WI38 (cell line): ENCODE results near the gene MAP3K15.

Source experiments
- H3K4me3 ChIP-seq: 2 replicates; pipeline ENCODE4 v1.5.1; 2011; ENCODE audit warnings: low read depth, mild to moderate bottlenecking, control low read depth, low read length
- TF ChIP-seq, protein P1 (sequence below): IDR thresholded peaks from 2 replicates; pipeline ENCODE4 v1.5.1; 2012; ENCODE audit warnings: low read depth, mild to moderate bottlenecking, control low read depth, low read length

Gene MAP3K15

DNA sequence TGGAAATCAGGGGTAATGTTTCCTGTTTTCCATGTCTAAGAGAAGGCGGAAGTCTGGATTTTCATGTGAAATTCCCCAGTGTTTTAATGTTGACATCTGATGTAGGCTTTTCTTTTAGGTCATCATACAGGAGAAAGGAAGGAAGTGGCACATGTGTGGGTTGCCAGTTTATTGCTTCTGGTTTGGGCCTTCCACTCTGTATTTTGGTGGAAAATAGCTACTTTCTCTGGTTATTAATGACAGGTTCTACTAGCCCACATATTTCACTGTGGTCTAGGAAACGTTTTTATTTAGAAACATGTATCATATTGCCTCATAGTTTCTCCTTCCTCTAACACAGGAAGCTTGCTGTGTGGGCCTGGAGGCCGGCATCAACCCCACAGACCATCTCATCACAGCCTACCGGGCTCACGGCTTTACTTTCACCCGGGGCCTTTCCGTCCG lies 164.3 kb downstream of the MAP3K15 start:
- H3K4me3 ChIP-seq: no peak overlapping the region

DNA sequence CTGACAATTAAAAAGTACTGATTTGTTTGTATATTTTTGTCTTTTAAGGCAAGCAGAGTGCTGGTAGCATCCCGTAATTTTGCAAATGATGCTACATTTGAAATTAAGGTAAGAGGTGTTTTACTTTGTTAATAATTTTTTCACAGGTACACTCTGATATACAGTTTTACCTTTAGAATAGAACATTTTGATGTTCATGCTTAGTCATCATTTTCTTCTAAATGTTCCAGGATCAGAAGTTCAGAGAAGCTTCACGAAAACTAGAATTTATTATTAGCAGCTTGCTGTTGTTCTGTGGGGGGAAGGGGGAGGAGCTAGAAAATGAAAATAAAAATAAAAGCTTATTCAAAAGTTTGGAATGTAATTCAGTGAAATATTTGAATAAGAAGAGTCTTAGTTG lies 166.0 kb downstream of the MAP3K15 start:
- no peak overlapping the region for H3K4me3 ChIP-seq
- TF ChIP-seq, protein P1, sequence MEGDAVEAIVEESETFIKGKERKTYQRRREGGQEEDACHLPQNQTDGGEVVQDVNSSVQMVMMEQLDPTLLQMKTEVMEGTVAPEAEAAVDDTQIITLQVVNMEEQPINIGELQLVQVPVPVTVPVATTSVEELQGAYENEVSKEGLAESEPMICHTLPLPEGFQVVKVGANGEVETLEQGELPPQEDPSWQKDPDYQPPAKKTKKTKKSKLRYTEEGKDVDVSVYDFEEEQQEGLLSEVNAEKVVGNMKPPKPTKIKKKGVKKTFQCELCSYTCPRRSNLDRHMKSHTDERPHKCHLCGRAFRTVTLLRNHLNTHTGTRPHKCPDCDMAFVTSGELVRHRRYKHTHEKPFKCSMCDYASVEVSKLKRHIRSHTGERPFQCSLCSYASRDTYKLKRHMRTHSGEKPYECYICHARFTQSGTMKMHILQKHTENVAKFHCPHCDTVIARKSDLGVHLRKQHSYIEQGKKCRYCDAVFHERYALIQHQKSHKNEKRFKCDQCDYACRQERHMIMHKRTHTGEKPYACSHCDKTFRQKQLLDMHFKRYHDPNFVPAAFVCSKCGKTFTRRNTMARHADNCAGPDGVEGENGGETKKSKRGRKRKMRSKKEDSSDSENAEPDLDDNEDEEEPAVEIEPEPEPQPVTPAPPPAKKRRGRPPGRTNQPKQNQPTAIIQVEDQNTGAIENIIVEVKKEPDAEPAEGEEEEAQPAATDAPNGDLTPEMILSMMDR: no peak

More for the DNA sequence above, 164.3 kb downstream of the MAP3K15 start:
- TF ChIP-seq, protein P1: no peak

DNA sequence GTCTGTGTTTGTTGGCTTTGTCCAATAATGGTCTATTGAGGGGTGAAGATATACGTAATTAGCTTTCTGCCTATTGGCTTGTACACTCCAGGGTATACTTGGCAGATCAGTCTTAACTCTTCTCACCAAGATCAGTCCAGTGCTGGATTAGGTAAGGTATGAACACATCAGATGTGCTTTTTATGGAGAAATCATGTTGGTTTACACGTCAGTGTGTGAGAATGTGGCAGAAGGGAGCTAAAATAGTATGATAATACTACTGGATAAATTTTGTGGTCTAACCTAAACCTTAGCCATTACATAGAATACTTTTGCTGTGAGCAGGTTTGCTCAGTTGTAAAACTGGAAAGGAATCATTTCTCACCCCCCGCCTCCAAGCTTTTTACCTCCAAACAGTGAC lies 167.4 kb downstream of the MAP3K15 start:
- no peak overlapping the region for H3K4me3 ChIP-seq
- TF ChIP-seq, protein P1: no peak

DNA sequence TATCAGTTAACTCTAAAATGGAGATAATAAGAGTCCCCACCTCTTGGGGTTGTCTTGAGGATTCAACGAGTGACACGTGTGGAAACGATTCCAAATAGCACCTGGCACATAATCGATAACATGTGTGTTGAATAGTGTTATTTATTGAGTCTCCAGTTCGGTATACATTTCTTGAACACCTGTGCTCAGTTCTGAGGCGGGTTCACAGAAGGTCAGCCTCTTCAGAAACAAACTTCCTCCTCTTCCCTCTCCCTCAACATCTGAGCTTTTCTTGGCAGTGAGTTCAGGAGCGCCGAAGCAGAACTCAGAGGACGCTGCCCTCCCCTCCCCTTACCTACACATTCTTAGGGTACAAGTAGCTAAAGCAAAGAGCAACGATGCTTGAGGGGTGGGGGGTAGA lies 170.6 kb downstream of the MAP3K15 start:
- peak overlapping the region; percentile 75 for H3K4me3 ChIP-seq
- TF ChIP-seq, protein P1: no peak

DNA sequence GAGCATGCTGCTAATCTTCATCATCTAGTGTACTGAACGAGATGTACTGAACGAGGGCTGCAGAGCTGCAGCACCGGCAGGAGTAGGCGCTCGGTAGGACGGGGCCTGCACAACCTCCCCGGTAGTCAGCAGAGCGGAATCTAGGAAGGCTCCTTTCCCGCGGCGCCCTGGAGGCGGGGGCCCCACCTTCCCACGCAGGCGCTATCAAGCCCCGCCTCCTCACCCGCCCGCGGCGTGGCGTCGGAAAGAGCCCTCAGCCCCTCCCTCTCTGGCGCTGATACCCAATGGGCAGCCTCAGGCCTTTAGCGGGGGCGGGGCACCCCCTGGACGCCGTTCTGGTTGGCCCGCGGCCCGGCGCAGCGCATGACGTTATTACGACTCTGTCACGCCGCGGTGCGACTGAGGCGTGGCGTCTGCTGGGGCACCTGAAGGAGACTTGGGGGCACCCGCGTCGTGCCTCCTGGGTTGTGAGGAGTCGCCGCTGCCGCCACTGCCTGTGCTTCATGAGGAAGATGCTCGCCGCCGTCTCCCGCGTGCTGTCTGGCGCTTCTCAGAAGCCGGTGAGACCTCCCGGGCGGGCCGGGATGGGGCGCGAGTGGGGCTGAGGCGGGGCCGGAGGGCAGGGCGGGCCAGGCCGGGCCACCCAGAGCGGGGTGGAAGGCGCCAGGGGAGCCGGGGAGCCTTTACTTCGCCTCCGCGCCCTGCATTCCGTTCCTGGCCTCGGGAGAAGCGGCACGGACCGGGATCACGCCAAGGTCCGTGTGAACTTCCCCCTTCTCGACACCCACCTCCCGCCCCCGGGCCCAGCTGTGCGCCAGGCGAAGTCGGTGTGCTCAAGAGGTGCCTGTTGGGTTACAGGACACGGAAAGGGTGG lies 171.5 kb downstream of the MAP3K15 start, which contains the start of gene PDHA1:
PDHA1 (plus strand) TSS at position 393 of the 874 bp plus-strand sequence; CDS start at position 504, 111 bp downstream.
- TF ChIP-seq, protein P1: no peak
- peak within 1 kb of the TSS; percentile 75 for H3K4me3 ChIP-seq

DNA sequence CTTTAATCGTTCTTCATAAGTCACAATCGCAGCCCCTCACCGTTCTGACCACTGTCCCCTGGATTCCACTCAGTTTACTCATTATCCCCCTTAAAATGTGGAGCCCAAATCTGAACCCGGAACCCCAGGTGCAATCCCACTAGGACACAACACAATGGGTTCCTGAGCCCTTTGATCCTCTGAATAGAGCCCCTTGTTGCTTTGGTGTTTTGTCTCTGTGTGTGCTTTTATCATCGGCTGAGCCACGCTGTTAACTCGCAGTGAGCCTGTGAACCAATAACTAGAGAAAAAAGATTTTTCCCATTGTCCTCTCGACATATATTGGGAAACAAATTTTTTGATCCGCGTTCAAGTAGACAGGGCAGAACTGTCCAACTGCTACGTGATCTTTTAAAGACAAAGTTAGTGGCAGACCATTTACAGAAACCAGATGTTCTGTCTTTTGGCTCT lies 172.2 kb downstream of the MAP3K15 start:
- TF ChIP-seq, protein P1: no peak
- H3K4me3 ChIP-seq: peak overlapping the region; percentile 75

DNA sequence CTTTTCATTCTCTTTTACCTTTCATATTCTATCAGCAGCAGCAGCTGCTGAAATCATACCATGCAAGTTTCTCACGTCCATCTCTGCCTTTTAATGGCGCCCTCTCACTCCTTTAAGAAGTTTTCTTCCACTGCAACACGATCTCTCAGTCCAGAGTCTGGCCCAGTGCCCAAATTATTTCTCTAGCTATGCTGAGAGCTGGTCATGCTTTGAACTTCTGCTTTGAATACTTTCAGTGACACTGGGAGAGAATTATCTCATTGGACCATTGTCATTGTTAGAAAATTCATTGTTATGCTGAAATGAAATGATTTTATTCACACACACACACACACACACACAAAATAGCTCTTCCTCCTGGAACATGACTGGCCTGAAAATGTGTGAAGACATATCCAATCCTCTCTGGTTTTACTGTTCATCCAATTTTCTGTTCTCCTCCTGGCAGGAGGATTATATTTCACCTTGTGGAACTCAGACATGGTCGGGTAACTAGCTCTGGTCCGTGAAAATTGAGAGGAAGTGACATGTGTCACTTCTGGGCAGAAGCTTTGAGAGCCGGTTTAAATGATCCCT lies 172.9 kb downstream of the MAP3K15 start:
- TF ChIP-seq, protein P1: no peak
- H3K4me3 ChIP-seq: no peak overlapping the region
